DND-41 (cell line): ENCODE measurements around the gene GOLGA3.

Source experiments
- CTCF ChIP-seq: IDR thresholded peaks from 2 replicates; pipeline ENCODE4 v1.5.1; 2012; ENCODE audit warnings: borderline replicate concordance, low read length, moderate library complexity, mild to moderate bottlenecking; ENCODE audit not compliant: poor library complexity, severe bottlenecking; ENCODE audit errors: extremely low read depth
- EZH2 ChIP-seq: IDR thresholded peaks from 3 replicates; pipeline ENCODE4 v1.6.1; 2012; ENCODE audit warnings: borderline replicate concordance, low read depth, mild to moderate bottlenecking, moderate library complexity, low read length, inconsistent platforms; ENCODE audit not compliant: severe bottlenecking

- TF ChIP-seq CTCF (no peak), EZH2 (no peak)
Observed at GRCh38 chr12:132776816-132777568, 51.7 kb downstream of the GOLGA3 start.
